Measurements from ENCODE around the gene MGAT4B. TPM values are rescaled to one million over a fixed set of nuclear protein-coding genes. Genes with fewer than 3 reads are reported as not detected.

MGAT4B gene
- total and polyA plus RNA-seq, 2 experiments from 2014 or later, result 159 to 243 TPM

DNA sequence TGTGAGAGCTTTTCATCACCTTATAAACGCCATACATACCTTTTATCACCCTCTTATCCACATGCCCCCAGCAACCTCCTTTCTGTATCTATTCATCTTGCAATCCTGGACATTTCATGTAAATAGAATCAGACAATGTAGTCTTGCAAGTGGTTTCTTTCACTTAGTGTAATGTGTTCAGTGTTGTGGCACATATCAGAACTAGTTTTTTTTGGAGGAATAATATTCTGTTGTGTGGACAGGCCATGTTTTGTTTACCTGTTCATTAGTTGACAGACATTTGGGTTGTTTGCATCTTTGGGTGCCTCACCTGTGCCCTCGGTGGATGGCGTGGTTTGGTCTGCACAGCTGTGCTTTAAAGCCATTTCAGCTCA lies 15.4 kb upstream of the MGAT4B start:
- TF ChIP-seq EZH2phosphoT487 (IDR thresholded peaks at IDR 0.05; ENCODE audit: low read depth, severe bottlenecking, unreplicated experiment), result no peak
- H3K4me2 ChIP-seq, result peak overlapping the region; percentile 95
- H3K9me2 ChIP-seq (replicated peaks; ENCODE audit: insufficient read depth), result no peaks in the 10 kb centered on the region
- DNase-seq (ENCODE audit: low spot score), result no peak
- no peaks in the 10 kb centered on the region for H3K36me3 ChIP-seq (replicated peaks; ENCODE audit: insufficient read depth, low read depth)
- H3K9me3 ChIP-seq (ENCODE audit: low read depth), result no peaks in the 10 kb centered on the region
- WGBS (ENCODE audit: low lambda C conversion rate, missing lambda C conversion rate), result 61% methylated on average over 3 of the region's 3 CpGs
- H4K20me1 ChIP-seq (ENCODE audit: insufficient read depth, poor library complexity, severe bottlenecking), result peaks cover 57% of the 10 kb centered on the region
- no peak overlapping the region for H2AFZ ChIP-seq
- no peaks in the 10 kb centered on the region for H3K27me3 ChIP-seq
- H3K4me1 ChIP-seq (ENCODE audit: insufficient read depth), result peaks cover 59% of the 10 kb centered on the region
- H3K79me2 ChIP-seq, result peaks cover 51% of the 10 kb centered on the region
- H3K27ac ChIP-seq, result peak overlapping the region; percentile 99
- peak overlapping the region; percentile 79 for H3K4me3 ChIP-seq

DNA sequence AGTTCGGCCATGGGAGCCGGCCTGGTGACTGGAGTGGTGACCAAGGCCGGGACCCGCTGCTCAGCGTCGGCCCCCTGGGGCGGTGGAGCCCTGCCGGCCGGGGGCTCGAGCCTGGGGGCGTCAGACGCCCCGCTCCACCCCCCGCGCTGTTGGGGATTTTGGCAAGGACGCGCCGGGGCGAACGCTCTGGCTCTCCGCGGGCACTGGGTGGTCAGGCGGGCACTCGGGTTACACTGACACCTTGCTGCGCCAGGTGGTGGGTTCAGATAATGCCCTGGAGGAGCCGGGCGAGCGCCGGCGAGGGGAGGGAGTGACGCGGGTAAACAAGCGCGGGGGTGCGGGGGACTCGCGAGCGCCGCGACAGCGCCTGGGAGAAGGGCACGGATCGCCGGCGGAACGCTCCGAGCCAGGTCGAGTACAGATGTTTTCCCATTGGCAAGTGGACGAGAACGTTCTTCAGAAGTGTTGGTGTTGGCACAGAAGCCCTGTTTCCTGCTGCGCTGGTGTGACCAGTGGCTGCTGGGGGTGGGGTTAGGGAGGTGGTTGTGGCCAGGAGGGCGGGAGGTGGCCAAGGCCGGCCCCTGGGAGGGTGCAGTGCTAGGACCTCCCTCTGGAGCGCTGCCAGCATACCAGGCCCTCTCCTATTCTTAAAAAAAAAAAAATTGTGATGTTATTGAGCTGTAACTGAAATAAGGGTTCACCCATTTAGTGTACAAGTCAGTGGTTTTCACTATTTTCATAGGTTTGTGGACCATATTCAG lies 14.8 kb upstream of the MGAT4B start:
- Histone ChIP-seq H3K4me1 (ENCODE audit: insufficient read depth) (peaks cover 60% of the 10 kb centered on the region), H3K79me2 (peaks cover 48% of the 10 kb centered on the region), H3K9me3 (ENCODE audit: low read depth) (no peaks in the 10 kb centered on the region)

GRCh38 chr5:179820483-179821297 lies 14.0 kb upstream of the MGAT4B start, which contains the start of gene SQSTM1:
Gene SQSTM1, plus strand, starts transcription at chr5:179820905. Its CDS starts 32 bp downstream, at chr5:179820937.
- H3K27me3 ChIP-seq, result no peaks in the 10 kb centered on the region
- H3K9me3 ChIP-seq (ENCODE audit: low read depth), result no peaks in the 10 kb centered on the region
- peak within 1 kb of the TSS; percentile 95 for H3K4me2 ChIP-seq
- TF ChIP-seq, protein P1, sequence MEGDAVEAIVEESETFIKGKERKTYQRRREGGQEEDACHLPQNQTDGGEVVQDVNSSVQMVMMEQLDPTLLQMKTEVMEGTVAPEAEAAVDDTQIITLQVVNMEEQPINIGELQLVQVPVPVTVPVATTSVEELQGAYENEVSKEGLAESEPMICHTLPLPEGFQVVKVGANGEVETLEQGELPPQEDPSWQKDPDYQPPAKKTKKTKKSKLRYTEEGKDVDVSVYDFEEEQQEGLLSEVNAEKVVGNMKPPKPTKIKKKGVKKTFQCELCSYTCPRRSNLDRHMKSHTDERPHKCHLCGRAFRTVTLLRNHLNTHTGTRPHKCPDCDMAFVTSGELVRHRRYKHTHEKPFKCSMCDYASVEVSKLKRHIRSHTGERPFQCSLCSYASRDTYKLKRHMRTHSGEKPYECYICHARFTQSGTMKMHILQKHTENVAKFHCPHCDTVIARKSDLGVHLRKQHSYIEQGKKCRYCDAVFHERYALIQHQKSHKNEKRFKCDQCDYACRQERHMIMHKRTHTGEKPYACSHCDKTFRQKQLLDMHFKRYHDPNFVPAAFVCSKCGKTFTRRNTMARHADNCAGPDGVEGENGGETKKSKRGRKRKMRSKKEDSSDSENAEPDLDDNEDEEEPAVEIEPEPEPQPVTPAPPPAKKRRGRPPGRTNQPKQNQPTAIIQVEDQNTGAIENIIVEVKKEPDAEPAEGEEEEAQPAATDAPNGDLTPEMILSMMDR (IDR thresholded peaks at IDR 0.05; ENCODE audit: poor library complexity), result no peak
- TF ChIP-seq EZH2phosphoT487 (IDR thresholded peaks at IDR 0.05; ENCODE audit: low read depth, severe bottlenecking, unreplicated experiment), result no peak
- no peak for TF ChIP-seq EZH2 (IDR thresholded peaks at IDR 0.05; ENCODE audit: borderline replicate concordance)
- peak within 1 kb of the TSS; percentile 99 for H3K27ac ChIP-seq
- WGBS (ENCODE audit: low lambda C conversion rate, missing lambda C conversion rate), result 1% methylated on average over 64 of the region's 81 CpGs
- DNase-seq (ENCODE audit: low spot score), result peak; percentile 95
- H3K9me2 ChIP-seq (replicated peaks; ENCODE audit: insufficient read depth), result no peaks in the 10 kb centered on the region
- H3K4me3 ChIP-seq, result peak within 1 kb of the TSS; percentile 79
- peaks cover 60% of the 10 kb centered on the region for H3K4me1 ChIP-seq (ENCODE audit: insufficient read depth)
- H3K36me3 ChIP-seq (replicated peaks; ENCODE audit: insufficient read depth, low read depth), result no peaks in the 10 kb centered on the region
- H2AFZ ChIP-seq, result peak within 1 kb of the TSS; percentile 63
- peaks cover 45% of the 10 kb centered on the region for H4K20me1 ChIP-seq (ENCODE audit: insufficient read depth, poor library complexity, severe bottlenecking)
- H3K79me2 ChIP-seq, result peaks cover 48% of the 10 kb centered on the region

More for the DNA sequence above, 14.8 kb upstream of the MGAT4B start:
- TF ChIP-seq EZH2 (IDR thresholded peaks at IDR 0.05; ENCODE audit: borderline replicate concordance) (no peak), EZH2phosphoT487 (IDR thresholded peaks at IDR 0.05; ENCODE audit: low read depth, severe bottlenecking, unreplicated experiment) (no peak)
- TF ChIP-seq, protein P1 (IDR thresholded peaks at IDR 0.05; ENCODE audit: poor library complexity), result no peak
- H3K27ac ChIP-seq, result peak overlapping the region; percentile 99
- no peaks in the 10 kb centered on the region for H3K27me3 ChIP-seq
- no peak overlapping the region for H2AFZ ChIP-seq
- H3K36me3 ChIP-seq (replicated peaks; ENCODE audit: insufficient read depth, low read depth), result no peaks in the 10 kb centered on the region
- H3K9me2 ChIP-seq (replicated peaks; ENCODE audit: insufficient read depth), result no peaks in the 10 kb centered on the region
- H3K4me3 ChIP-seq, result peak overlapping the region; percentile 79
- WGBS (ENCODE audit: low lambda C conversion rate, missing lambda C conversion rate), result under 1% methylated on average over 46 of the region's 54 CpGs
- peak overlapping the region; percentile 95 for H3K4me2 ChIP-seq
- peak; percentile 94 for DNase-seq (ENCODE audit: low spot score)
- H4K20me1 ChIP-seq (ENCODE audit: insufficient read depth, poor library complexity, severe bottlenecking), result peaks cover 52% of the 10 kb centered on the region

DNA sequence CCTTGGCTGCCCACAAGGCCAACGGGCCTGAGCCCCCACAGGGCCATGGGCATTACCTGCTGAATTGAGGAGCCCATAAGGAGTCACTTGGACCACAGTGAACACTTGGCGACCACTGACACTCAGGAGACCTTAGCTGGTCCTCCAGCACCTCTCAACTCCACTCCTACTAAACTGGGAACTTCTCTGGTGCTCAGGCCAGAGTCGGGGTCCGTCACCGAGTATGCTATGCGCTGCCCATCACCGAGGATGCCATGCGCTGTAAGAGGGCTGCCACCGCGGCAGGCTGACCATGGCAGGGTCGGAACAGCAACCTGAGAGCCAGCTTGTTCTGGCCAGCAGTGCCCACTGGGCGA lies 13.4 kb upstream of the MGAT4B start:
- Histone ChIP-seq H3K27ac (peak overlapping the region; percentile 99), H2AFZ (peak overlapping the region; percentile 63), H3K4me2 (peak overlapping the region; percentile 95), H3K4me3 (peak overlapping the region; percentile 37), H3K9me2 (replicated peaks; ENCODE audit: insufficient read depth) (no peaks in the 10 kb centered on the region), H3K36me3 (replicated peaks; ENCODE audit: insufficient read depth, low read depth) (no peaks in the 10 kb centered on the region), H3K4me1 (ENCODE audit: insufficient read depth) (peaks cover 58% of the 10 kb centered on the region), H3K9me3 (ENCODE audit: low read depth) (no peaks in the 10 kb centered on the region), H4K20me1 (ENCODE audit: insufficient read depth, poor library complexity, severe bottlenecking) (peaks cover 39% of the 10 kb centered on the region), H3K27me3 (no peaks in the 10 kb centered on the region), H3K79me2 (peaks cover 48% of the 10 kb centered on the region)
- 84% methylated on average over 12 of the region's 12 CpGs for WGBS (ENCODE audit: low lambda C conversion rate, missing lambda C conversion rate)
- no peak for DNase-seq (ENCODE audit: low spot score)
- TF ChIP-seq, protein P1 (IDR thresholded peaks at IDR 0.05; ENCODE audit: poor library complexity), result no peak
- TF ChIP-seq EZH2phosphoT487 (IDR thresholded peaks at IDR 0.05; ENCODE audit: low read depth, severe bottlenecking, unreplicated experiment), result no peak

Data from hepatocyte (in vitro differentiated cells).